ENCODE measurements around the gene MSH5. TPM values are rescaled to one million over a fixed set of nuclear protein-coding genes. Genes with fewer than 3 reads are reported as not detected.

MSH5 gene
- total RNA-seq, 1 donor from 2014 or later, result 1.8 TPM

DNA sequence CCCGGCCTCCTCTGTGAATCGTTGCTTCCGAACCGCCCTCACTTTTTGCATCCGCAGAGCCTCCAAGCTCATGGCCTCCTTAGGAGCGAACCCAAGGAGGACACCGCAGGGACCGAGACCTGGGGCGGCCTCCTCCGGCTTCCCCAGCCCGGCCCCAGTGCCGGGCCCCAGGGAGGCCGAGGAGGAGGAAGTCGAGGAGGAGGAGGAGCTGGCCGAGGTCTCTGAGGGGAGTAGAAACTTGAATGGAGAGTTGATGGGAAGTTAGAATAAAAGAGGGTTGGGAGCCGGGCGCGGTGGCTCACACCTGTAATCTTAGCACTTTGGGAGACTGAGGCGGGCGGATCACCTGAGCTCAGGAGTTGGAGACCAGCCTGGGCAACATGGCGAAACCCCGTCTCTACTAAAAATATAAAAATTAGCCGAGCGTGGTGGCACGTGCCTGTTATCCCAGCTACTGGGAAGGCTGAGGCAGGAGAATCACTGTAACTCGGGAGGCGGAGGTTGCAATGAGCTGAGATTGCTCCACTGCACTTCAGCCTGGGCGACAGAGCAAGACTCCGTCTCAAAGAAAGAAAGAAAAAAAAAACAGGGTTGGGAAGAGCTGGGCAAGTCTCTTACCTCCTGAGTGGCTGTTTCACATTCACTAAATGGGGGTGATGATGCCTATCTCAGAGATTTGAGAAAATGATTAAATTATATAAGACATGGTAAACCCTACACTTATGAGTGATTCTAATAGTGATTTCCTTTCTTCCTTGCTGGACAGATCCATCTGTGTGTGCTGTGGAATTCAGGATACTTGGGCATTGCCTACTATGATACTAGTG lies 805 bp downstream of the MSH5 start:
- intact Hi-C loops (cut with DNase I), result no loop called here
- peak; percentile 1 for ATAC-seq (ENCODE audit: poor library complexity)
- peak; percentile 53 for DNase-seq

DNA sequence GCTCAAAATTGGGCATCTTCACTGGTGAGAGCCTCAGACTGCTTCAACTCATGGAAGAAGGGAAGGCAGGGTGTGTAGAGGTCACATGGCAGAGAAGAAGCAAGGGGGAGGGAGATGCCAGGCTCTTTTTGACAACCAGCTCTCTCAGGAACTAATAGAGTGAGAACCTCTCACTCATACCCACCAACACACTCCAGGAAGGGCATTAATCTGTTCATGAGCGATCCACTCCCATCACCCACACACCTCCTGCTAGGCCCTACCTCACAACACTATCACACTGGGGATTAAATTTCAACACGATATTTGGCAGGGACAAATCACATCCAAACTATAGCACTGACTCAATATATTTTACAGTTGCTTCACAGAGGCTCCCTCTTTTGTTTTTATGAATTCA lies 2.0 kb downstream of the MSH5 start:
- ATAC-seq (ENCODE audit: poor library complexity) (no peak), DNase-seq (no peak)
- intact Hi-C loops (cut with DNase I), result no loop called here

DNA sequence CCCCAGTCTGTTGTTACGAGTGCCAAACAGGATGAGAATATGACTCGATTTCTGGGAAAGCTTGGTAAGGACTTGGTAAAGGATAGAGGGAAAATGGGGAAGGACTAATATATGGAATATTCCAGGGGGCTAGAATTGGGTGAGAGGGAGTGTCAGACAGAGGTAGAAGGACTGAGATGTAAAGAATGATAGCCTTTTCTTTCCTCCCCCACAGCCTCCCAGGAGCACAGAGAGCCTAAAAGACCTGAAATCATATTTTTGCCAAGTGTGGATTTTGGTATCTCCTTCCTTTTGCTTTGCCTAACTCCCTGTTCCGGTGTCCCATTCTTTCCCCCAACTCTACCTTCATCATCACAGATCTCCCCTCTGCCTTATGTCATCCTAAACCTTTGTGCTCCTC lies 3.1 kb downstream of the MSH5 start:
- intact Hi-C loops (cut with DNase I), result no loop called here
- DNase-seq (no peak), ATAC-seq (ENCODE audit: poor library complexity) (no peak)

DNA sequence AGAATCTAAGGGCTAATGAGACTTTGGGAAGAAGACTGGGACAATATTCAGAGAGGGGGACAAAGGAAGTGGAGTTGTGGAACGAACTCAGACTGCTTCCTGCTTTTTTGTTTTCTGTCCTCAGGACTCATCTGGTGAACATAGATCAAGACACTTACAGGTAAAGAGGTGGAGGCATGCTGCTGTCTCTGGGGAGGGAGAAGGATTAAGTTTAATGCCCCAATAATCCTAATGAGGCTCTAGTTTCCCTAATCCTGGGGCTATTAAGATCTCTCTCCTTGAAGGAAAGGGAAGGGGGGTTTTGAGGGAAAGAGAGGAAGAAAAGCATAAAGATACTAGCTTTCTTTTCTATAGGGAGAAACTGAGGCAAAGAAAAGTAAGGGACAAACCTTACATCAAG lies 4.6 kb downstream of the MSH5 start:
- DNase-seq (no peak), ATAC-seq (ENCODE audit: poor library complexity) (no peak)
- intact Hi-C loops (cut with DNase I), result no loop called here

DNA sequence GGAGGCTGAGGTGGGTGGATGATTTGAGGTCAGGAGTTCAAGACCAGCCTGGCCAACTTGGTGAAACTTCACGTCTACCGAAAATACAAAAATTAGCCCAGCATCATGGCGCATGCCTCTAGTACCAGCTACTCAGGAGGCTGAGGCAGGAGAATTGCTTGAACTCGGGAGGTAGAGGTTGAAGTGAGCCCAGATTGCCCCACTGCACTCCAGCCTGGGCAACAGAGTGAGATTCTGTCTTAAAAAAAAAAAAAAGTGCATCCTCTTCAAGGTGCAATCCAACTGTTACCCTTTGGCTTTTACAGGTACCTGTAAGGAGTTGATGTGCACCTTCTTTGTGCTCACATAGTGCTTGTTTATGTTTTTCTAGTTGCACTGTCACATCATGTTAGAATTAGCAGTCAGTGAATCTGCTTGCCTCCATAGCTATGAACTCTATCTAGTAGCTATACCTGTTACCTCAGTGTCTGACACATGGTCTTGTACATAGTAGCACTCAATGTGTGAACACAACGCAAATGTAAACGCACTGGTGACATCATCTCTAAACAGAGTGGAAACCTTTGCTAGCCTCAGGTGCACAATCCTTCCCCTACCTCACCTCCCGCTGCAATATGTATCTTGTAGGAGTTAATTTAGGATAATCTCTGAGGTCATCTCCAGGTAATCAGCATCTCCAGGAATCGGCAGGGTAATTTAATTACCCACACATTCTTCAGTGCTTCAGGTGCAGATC lies 9.7 kb downstream of the MSH5 start:
- DNase-seq (no peak), ATAC-seq (ENCODE audit: poor library complexity) (no peak)
- intact Hi-C loops (cut with DNase I), result no loop called here

DNA sequence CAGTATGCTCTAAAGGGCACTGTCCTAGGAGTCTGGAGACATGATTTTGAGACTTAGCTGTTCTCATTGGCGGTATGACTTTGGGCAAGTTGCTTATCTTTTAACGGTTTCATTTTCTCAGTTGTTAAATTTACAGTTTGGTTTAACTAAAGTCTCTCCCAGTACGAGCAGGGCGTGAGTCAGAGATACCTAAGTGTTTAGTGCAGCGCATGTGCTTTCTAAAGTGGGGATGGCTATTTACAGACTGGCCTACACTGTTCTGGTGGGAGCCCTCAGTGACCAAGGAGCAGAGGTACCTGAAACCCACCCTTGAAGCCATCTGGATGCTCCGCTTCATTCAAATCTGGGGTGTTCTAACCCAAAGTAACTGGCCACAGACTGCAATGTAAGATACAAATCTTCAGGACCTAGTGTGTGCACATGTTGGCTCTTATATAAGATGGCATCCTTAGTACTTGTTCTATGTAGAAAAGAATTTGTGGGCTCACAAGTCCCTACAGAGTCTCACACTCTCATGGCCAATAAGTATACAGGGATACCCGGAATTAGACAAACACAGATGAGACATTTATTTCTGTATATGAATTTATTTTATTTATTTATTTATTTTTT lies 10.7 kb downstream of the MSH5 start:
- intact Hi-C loops (cut with DNase I), result no loop called here
- DNase-seq (no peak), ATAC-seq (ENCODE audit: poor library complexity) (no peak)

DNA sequence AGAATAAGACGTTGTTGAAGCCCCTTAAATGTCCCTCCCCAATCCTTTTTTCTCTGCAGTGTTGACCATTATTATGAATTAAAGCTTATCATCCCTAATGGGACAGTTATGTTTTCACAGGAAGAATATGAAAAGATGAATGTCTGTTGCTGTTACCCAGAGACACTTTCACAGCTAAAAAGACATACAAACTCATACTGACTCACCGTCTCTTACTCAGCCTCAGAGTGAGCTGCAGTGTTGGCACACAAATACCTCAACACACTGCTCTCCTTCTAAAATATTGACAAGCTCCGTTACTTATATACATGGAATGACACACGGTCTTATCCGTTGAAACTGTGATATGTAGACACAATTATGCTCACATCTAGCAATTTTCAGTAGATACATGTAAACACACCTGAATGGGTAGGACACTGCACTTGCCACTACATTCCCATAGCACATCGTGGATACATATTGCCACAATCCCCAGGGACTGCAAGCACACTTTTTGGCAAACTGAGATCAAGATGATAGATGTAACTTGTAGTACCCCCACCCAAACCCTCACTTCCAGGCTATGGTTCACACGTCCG lies 13.0 kb downstream of the MSH5 start:
- ATAC-seq (ENCODE audit: poor library complexity) (no peak), DNase-seq (no peak)
- intact Hi-C loops (cut with DNase I), result no loop called here

DNA sequence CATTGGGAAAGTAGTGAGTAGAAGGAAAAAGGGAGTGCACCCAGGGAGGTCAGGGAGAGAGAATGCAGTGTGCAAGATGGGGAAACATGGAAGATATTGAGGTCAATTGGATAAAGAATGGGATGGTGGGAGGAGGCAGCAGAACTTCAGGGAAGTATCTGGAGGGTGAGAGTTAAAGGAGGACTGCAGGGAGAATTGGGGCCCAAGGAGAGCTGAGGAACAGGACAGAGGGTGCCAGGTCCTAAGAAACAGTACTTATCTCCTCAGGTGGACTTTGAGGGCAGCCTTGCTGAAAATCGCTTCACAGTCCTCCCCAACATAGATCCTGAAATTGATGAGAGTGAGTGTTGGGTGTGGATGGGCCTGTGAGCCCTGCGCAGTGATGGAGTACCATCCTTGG lies 18.5 kb downstream of the MSH5 start:
- ATAC-seq (ENCODE audit: poor library complexity), result no peak
- intact Hi-C loops (cut with DNase I), result no loop called here
- no peak for DNase-seq

DNA sequence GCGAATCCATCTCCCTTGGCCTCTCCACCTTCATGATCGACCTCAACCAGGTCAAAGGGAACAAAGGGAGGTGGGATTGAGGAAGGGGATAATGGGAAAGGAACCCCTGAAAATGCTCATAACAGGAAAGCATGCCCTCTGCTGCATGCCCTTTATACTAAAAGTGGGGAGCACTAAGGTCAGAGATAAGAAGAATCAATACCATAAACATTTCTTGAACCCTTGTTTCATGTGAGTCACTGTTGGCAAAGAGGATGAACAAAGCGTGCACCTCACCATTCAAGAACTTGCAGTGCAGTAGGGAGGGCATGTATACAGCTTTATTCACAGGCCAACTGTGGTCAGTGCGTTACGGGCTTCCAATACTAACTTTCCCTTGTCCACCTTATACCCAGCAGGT lies 21.0 kb downstream of the MSH5 start:
- DNase-seq (no peak), ATAC-seq (ENCODE audit: poor library complexity) (no peak)
- intact Hi-C loops (cut with DNase I), result no loop called here

DNA sequence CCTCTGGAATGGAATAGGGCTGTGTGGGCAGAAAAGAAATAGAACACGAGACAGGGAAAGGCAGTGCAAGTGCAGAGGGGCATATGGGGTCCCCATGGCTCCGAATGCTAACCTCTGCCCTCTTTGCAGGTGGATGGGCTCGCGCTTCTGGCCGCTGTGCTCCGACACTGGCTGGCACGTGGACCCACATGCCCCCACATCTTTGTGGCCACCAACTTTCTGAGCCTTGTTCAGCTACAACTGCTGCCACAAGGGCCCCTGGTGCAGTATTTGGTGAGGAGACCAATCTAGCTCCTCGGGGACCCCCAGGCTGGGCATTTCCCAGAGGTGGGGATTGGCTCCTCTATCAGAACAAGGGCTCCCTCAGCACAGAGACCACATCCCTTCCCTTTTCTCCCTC lies 21.5 kb downstream of the MSH5 start:
- no peak for ATAC-seq (ENCODE audit: poor library complexity)
- intact Hi-C loops (cut with DNase I), result no loop called here
- DNase-seq, result no peak

DNA sequence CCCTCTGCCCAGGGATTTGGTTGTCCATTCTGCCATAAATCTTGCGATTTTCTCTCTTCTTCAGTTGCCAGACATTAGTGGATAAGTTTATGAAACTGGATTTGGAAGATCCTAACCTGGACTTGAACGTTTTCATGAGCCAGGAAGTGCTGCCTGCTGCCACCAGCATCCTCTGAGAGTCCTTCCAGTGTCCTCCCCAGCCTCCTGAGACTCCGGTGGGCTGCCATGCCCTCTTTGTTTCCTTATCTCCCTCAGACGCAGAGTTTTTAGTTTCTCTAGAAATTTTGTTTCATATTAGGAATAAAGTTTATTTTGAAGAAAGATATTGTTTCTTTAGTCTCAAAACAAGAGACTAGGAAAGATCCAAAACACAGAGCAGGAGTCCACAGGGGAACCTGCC lies 22.6 kb downstream of the MSH5 start, which contains the start of gene SAPCD1:
Gene SAPCD1, plus strand, starts transcription at position 301 of the 400 bp plus-strand sequence. CDS start 399 bp downstream, outside the sequence.
- ATAC-seq (ENCODE audit: poor library complexity) (no peak), DNase-seq (no peak)
- intact Hi-C loops (cut with DNase I), result no loop called here

DNA sequence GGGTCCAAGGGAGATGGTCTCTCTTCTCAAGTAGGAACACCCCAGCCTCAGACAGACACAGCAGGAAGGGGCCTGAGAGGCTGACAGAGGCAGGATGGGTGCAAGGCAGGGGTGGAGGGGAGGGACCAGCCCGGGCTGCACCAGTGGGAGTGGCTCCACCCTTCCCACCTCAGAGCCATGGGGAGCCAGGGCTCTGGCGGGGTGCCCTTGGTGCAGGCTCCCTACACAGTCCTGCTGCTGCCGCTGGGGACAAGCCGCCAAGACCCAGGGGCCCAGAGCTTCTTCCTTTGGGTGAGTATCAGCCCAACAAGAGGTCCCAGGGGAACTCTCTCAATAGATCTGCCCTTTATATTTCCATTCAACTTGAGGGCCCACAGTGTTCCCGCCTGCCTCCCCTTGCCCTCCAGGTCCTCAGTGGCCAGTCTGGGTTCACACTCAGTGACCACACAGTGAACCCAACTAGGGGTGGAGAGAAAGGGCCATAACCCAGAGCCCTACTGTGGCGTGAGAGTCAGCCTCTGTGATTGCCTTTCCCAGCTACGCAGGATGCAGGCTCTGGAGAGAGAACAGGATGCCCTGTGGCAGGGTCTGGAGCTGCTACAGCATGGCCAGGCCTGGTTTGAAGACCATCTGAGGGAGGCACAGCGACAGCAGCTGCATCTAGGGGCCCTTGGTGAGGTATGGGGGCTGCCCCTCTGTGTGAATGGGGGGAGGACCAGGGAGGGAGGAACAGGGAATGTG lies 23.2 kb downstream of the MSH5 start:
- DNase-seq, result no peak
- intact Hi-C loops (cut with DNase I), result no loop called here
- no peak for ATAC-seq (ENCODE audit: poor library complexity)

DNA sequence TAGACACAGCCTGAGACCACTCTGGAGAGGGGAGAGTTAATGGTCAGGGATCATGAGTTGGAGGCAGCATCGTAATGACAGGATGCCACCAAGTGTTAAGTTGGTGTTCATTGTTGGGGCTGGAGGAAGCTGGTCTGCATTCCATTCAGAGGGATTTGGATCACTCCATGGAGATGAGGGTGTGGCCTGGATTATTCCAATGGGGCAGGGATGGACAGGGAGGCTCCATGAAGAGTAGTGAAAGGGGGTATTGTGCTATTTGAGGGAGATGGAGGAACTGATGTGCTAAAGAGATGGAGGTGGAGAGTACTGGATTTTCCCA lies 23.8 kb downstream of the MSH5 start:
- intact Hi-C loops (cut with DNase I), result no loop called here
- DNase-seq (no peak), ATAC-seq (ENCODE audit: poor library complexity) (no peak)

DNA sequence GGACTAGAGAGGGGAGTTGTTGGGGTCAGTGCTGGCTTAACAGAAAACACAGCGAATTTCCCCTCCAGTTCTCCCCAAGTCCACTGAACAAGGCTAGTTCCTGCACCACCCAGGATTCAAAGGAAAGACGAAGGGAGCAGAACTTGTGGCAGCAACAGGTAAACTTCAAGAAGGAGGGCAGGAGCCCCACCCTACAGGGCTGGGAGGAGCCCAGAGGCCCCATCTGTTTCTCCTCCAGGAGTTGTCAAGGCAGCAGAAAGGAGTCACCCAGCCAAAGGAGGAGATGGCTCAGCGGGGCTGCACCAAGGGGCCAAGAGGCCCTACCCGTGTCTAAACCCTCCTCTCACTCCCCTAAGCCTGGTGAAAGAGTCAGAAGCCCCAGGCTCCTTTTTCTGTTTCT lies 24.4 kb downstream of the MSH5 start:
- intact Hi-C loops (cut with DNase I), result no loop called here
- DNase-seq (no peak), ATAC-seq (ENCODE audit: poor library complexity) (no peak)

DNA sequence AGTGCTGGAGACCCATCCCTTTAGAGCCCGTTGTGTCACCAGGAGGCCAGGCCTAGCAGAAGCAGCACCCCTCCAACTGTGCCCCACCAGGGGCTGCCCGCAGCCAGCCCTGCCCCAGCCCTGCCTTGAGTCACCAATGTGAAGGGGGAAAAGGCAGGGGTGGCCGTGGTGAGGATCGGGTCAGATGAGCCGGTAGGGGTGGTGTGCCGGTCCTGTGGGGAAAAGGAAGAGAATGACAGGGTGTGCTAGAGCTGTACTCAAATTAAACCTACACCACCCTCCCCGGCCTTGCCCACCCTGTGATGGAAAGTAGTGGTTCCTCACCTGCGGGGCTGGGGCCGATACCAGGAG lies 25.7 kb downstream of the MSH5 start:
- intact Hi-C loops (cut with DNase I), result no loop called here
- ATAC-seq (ENCODE audit: poor library complexity) (no peak), DNase-seq (no peak)

DNA sequence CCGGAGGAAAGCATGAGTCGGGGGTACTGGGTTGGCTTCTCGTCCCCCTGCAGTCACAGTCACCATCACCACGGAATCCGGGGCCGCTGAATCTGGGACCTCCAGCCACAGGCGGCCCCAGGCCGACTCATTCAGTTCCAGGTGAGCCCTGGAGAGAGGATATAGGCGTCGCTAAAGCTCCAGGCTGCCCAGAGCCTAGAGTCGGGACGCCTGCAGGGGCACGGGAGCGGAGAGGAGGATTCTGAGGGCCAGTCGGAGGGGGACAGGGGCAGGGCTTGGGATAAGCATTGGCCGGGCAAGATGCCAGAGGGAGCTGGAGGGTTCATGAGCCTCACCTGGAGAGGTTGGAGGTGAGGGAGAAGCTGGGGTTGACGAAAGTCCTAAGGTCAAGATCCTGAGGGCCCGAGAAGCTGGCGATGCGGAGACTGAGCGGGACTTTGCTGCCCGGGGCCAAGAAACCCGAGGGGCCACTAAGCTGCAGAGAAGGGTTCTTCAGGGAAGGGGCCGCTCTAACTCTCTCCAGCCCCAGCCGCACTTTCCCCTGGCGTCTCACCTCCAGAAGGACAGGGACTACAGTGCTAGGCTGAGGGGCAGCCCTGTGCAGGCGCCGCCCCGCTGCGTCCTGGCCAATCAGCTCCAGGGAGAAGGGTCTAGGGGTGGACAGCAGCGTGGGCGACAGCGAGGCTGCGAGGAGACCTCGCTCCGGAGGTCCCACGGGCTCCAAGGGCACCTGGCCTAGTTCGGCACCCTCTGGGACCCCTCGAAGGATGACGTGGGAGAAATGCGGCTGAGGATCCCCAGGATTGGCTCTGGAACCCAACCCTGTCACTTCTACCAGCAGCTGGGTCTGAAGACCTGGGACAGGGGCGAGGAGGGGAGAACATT lies 26.3 kb downstream of the MSH5 start:
- intact Hi-C loops (cut with DNase I), result no loop called here
- ATAC-seq (ENCODE audit: poor library complexity) (peak; percentile 51), DNase-seq (no peak)

DNA sequence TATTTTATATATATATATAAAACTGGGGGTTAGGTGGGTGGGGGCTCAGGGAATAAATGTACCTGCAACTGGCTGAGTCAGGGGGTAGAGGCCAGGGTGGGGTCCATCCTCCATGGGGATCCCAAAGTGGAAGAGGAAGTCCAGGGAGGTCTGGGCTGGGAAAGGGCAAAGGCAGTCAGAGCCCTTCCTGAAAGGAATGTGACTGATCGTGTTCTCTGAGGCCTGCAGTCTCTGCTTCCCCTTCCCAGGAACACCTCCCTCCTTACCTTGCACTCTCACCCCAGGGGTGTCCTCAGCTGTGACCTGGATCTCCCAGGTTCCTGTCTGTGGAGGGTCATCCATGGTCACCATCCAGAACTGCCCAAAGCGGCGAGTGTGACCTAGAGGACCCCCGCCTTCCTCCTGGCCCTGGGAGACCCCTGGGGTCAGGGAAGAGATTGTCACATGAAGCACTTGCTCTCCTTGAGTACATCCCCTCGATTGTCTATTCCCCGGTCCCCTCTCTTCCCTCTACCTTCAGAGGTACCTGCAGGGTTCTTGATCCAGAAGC lies 27.4 kb downstream of the MSH5 start:
- intact Hi-C loops (cut with DNase I), result no loop called here
- ATAC-seq (ENCODE audit: poor library complexity) (no peak), DNase-seq (no peak)

All from Right ventricle myocardium superior (tissue), 1 donor.